OCI-LY7 (cell line): ENCODE results near the gene AOX1.

Experiments used
- EZH2phosphoT487 ChIP-seq: fragments of 200-600 bp; sonication (generic); IDR thresholded peaks from 2 replicates; pipeline ENCODE4 v1.6.1; 2018; ENCODE audit warnings: low read depth, borderline replicate concordance, mild to moderate bottlenecking, mixed run types, antibody characterized with exemption, low read length, moderate library complexity, mixed read lengths
- TF ChIP-seq, protein P1 (sequence below): fragments of 200-600 bp; sonication (generic); conservative IDR thresholded peaks from 2 replicates; pipeline ENCODE4 v1.5.1; 2014; ENCODE audit warnings: mild to moderate bottlenecking, antibody characterized with exemption, low read length, moderate library complexity, mixed read lengths

GRCh38 chr2:200708943-200709342 lies 123.1 kb downstream of the AOX1 start:
- TF ChIP-seq, protein P1, sequence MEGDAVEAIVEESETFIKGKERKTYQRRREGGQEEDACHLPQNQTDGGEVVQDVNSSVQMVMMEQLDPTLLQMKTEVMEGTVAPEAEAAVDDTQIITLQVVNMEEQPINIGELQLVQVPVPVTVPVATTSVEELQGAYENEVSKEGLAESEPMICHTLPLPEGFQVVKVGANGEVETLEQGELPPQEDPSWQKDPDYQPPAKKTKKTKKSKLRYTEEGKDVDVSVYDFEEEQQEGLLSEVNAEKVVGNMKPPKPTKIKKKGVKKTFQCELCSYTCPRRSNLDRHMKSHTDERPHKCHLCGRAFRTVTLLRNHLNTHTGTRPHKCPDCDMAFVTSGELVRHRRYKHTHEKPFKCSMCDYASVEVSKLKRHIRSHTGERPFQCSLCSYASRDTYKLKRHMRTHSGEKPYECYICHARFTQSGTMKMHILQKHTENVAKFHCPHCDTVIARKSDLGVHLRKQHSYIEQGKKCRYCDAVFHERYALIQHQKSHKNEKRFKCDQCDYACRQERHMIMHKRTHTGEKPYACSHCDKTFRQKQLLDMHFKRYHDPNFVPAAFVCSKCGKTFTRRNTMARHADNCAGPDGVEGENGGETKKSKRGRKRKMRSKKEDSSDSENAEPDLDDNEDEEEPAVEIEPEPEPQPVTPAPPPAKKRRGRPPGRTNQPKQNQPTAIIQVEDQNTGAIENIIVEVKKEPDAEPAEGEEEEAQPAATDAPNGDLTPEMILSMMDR = no peak
- no peak for TF ChIP-seq EZH2phosphoT487
